Natural killer cell treated with Interleukin-12 subunit alpha and Interleukin-12 subunit beta and Interleukin-15 and Interleukin-18, amount 100 ng/mL, for 72 hours (primary cell): Measurements from ENCODE around the gene PIGX. TPM values are rescaled to one million over a fixed set of nuclear protein-coding genes. Genes with fewer than 3 reads are reported as not detected.

Experiments
- ATAC-seq, 2 donors: fragments of 150-1000 bp; cut with Tn5 transposase in 1 of 2; sonication (Bioruptor Pico), chemical (Tn5 transposase) in 1 of 2; 2 replicates each; pipeline ENCODE4 v1.10.0; 2021
- DNase-seq: peaks from one replicate; pipeline ENCODE4 v3.0.0; 2022; ENCODE audit warnings: low spot score
- H3K27ac Mint-ChIP-seq, 2 donors: 1 replicate in 1 of 2; 2 replicates in 1 of 2; pipeline ENCODE4 v1.8.0; 2022; ENCODE audit warnings: mixed read lengths in 2 of 2, mild to moderate bottlenecking in 1 of 2, moderate library complexity in 1 of 2
- H3K27me3 Mint-ChIP-seq, 2 donors: 1 replicate in 1 of 2; 2 replicates in 1 of 2; pipeline ENCODE4 v1.8.0; 2022; ENCODE audit warnings: mixed read lengths in 2 of 2
- H3K36me3 Mint-ChIP-seq: one replicate; pipeline ENCODE4 v1.8.0; 2022; ENCODE audit warnings: mixed read lengths
- H3K4me1 Mint-ChIP-seq, 2 donors: 1 replicate in 1 of 2; 2 replicates in 1 of 2; pipeline ENCODE4 v1.8.0; 2022; ENCODE audit warnings: low read depth in 2 of 2, mixed read lengths in 2 of 2, mild to moderate bottlenecking in 1 of 2
- H3K4me3 Mint-ChIP-seq: one replicate; pipeline ENCODE4 v1.8.0; 2022; ENCODE audit warnings: mixed read lengths
- H3K9me3 Mint-ChIP-seq: 2 replicates; pipeline ENCODE4 v1.8.0; 2022; ENCODE audit warnings: mixed read lengths
- total RNA-seq, 2 donors: library from RNA; stranded (reverse); gene quantifications; one replicate each; pipeline ENCODE4 v1.2.3, GENCODE V29; 2022

The PIGX gene
- total RNA-seq, 2 donors from 2014 or later, result 28.1 to 33.6 TPM

GRCh38 chr3:196782511-196782910, 70.3 kb downstream of the PIGX start:
- Mint-ChIP-seq H3K27ac (no peak overlapping the region), H3K36me3 (peaks cover 24% of the 10 kb centered on the region), H3K9me3 (no peaks in the 10 kb centered on the region), H3K4me3 (no peak overlapping the region), H3K27me3 (no peaks in the 10 kb centered on the region), H3K4me1 (peaks cover 24 to 43% of the 10 kb centered on the region in 2 donors)
- ATAC-seq (no peak), DNase-seq (no peak)

Other genes with a start within 250 kb of the PIGX start
- 10 to 100 TPM; 22.2 to 29.9 TPM for gene RNF168, start 208.6 kb upstream of the PIGX start, total RNA-seq
- not detected for gene SMCO1, start 197.0 kb upstream of the PIGX start, total RNA-seq
- 10 to 100 TPM; 19.7 to 23.0 TPM for gene WDR53, start 143.8 kb upstream of the PIGX start, total RNA-seq
- 10 to 100 TPM; 17.7 to 22.3 TPM for gene FBXO45, start 143.7 kb upstream of the PIGX start, total RNA-seq
- gene NRROS, start 72.7 kb upstream of the PIGX start, total RNA-seq, result 10 to 100 TPM; 40.3 to 55.7 TPM
- 1 to 10 TPM; 2.3 to 4.2 TPM for gene CEP19, start 127 bp upstream of the PIGX start, total RNA-seq
- gene PAK2, start 27.5 kb downstream of the PIGX start, total RNA-seq, result 10 to 100 TPM; 70.1 to 83.3 TPM
- gene SENP5, start 155.5 kb downstream of the PIGX start, total RNA-seq, result 10 to 100 TPM; 54.5 to 68.4 TPM
- 10 to 100 TPM; 78.1 to 82.8 TPM for gene NCBP2, start 230.2 kb downstream of the PIGX start, total RNA-seq